SJSA1 (cell line): Measurements from ENCODE around the gene ZCCHC4. TPM values are rescaled to one million over a fixed set of nuclear protein-coding genes. Genes with fewer than 3 reads are reported as not detected.
"Not testable (repeated sequence)": the region's sequence is repeated elsewhere in the genome, so short reads cannot be mapped to it uniquely, and the experiment has no call there.

Experiments used
- DNase-seq, 2 experiments: peaks; one replicate each; pipeline ENCODE4 v3.0.0-alpha.2; 2015 to 2020; ENCODE audit warnings: low spot score in 2 of 2, low read depth in 1 of 2
- H3K27ac ChIP-seq: fragments of 250-450 bp; sonication (Bioruptor Pico); 2 replicates; pipeline ENCODE4 v1.5.1; 2020; ENCODE audit warnings: mild to moderate bottlenecking, moderate library complexity
- H3K27me3 ChIP-seq: fragments of 250-450 bp; sonication (Bioruptor Pico); replicated peaks from 2 replicates; pipeline ENCODE4 v1.5.1; 2020; ENCODE audit warnings: mild to moderate bottlenecking, moderate library complexity
- H3K36me3 ChIP-seq: fragments of 250-450 bp; sonication (Bioruptor Pico); 2 replicates; pipeline ENCODE4 v1.5.1; 2020; ENCODE audit warnings: mild to moderate bottlenecking
- H3K4me1 ChIP-seq: fragments of 250-450 bp; sonication (Bioruptor Pico); replicated peaks from 2 replicates; pipeline ENCODE4 v1.6.1; 2021; ENCODE audit warnings: mild to moderate bottlenecking
- H3K4me3 ChIP-seq: fragments of 250-450 bp; sonication (Bioruptor Pico); 2 replicates; pipeline ENCODE4 v1.5.1; 2020; ENCODE audit warnings: mild to moderate bottlenecking
- H3K9me3 ChIP-seq: fragments of 250-450 bp; sonication (Bioruptor Pico); replicated peaks from 2 replicates; pipeline ENCODE4 v1.5.1; 2020; ENCODE audit warnings: mild to moderate bottlenecking
- total RNA-seq: library from RNA; depleted of rRNA; stranded (reverse); fragments of >200 nt; shearing (Covaris generic); gene quantifications from 2 replicates; pipeline ENCODE4 v1.2.3, GENCODE V29; 2014

ZCCHC4 gene
- total RNA-seq, 1 experiment from 2014 or later = 11.2 TPM

DNA sequence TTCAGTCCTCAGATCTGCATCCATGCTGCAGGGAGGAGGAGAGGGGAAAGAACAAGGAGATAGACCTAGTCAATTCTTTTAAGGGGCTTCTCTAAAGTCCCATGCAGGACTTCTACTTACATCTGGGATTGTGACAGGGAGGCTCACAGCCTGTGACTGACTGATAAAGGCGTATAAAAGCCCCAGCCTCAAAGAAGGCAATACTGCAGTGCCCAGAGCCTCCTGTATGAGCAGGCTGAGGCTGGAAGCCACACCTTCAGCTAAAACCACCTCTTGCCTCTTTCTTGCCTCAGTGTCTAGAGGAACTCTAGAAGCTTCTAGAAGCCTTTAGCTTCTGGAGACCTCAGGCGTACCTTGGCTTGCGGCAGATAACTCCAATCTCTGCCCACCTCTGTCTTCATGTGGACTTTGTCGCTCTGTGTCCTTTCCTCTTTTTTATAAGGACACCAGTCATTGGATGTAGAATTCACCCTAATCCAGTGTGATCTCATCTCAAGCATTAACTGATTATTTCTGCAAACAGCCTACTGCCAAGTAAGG, 6.0 kb upstream of the ZCCHC4 start:
- no peaks in the 10 kb centered on the region for H3K27me3 ChIP-seq
- H3K36me3 ChIP-seq = no peaks in the 10 kb centered on the region
- no peaks in the 10 kb centered on the region for H3K4me1 ChIP-seq
- no peak overlapping the region for H3K4me3 ChIP-seq
- no peak overlapping the region for H3K27ac ChIP-seq
- DNase-seq = no peak
- no peaks in the 10 kb centered on the region for H3K9me3 ChIP-seq

GRCh38 chr4:25307596-25307995, 5.0 kb upstream of the ZCCHC4 start:
- no peaks in the 10 kb centered on the region for H3K9me3 ChIP-seq
- DNase-seq = no peak
- H3K4me3 ChIP-seq = no peak overlapping the region
- no peaks in the 10 kb centered on the region for H3K27me3 ChIP-seq
- no peaks in the 10 kb centered on the region for H3K4me1 ChIP-seq
- no peaks in the 10 kb centered on the region for H3K36me3 ChIP-seq
- H3K27ac ChIP-seq = no peak overlapping the region

DNA sequence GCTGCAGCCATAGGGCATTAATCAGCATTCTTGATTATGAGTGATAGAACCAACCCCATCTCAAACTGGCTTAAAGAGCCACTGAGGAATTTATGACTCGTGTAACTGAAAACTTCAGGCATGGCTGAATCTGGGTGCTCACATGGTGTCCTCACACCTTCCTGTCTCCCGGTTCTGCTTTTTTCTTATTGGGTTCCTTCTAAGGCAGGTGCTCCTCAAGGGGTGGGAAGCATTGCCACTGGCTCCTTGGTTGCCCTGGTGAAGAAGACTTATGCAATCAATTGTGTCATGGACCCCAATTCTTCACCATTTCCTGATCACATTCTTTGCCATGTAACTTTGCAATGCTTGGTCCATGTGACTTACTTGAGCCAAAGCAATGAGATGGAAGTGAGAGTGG, 4.3 kb upstream of the ZCCHC4 start:
- H3K4me3 ChIP-seq = no peak overlapping the region
- H3K4me1 ChIP-seq = no peaks in the 10 kb centered on the region
- H3K9me3 ChIP-seq = no peaks in the 10 kb centered on the region
- H3K36me3 ChIP-seq = no peaks in the 10 kb centered on the region
- H3K27ac ChIP-seq = no peak overlapping the region
- H3K27me3 ChIP-seq = no peaks in the 10 kb centered on the region
- DNase-seq = no peak

- Histone ChIP-seq H3K9me3 (no peaks in the 10 kb centered on the region), H3K27me3 (no peaks in the 10 kb centered on the region), H3K36me3 (no peaks in the 10 kb centered on the region), H3K4me3 (no peak overlapping the region), H3K27ac (no peak overlapping the region), H3K4me1 (no peaks in the 10 kb centered on the region)
- no peak for DNase-seq
Observed at GRCh38 chr4:25308761-25309160, 3.8 kb upstream of the ZCCHC4 start.

GRCh38 chr4:25310066-25310802, 2.3 kb upstream of the ZCCHC4 start:
- H3K4me1 ChIP-seq = no peaks in the 10 kb centered on the region
- no peak overlapping the region for H3K27ac ChIP-seq
- no peaks in the 10 kb centered on the region for H3K36me3 ChIP-seq
- H3K4me3 ChIP-seq = no peak overlapping the region
- no peaks in the 10 kb centered on the region for H3K27me3 ChIP-seq
- DNase-seq = no peak
- H3K9me3 ChIP-seq = no peaks in the 10 kb centered on the region

DNA sequence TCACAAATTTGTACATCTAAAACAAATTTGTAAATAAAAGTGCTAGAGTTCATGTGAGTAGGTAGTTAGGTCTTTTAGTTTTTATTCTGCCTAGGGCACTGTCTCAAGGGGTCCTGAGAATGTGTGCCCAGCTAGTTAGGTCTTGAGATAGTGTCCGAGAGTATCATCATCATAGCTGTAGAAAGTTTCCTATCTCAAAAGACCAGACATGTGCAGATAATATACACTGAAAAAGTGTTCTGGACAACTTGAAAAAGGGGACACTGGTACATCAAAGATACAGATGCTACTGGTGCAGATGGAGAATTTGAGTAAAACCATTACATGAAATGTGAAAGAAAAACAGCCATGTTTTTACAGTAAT, 1.8 kb upstream of the ZCCHC4 start:
- no peak for DNase-seq
- Histone ChIP-seq H3K4me3 (no peak overlapping the region), H3K27me3 (no peaks in the 10 kb centered on the region)

DNA sequence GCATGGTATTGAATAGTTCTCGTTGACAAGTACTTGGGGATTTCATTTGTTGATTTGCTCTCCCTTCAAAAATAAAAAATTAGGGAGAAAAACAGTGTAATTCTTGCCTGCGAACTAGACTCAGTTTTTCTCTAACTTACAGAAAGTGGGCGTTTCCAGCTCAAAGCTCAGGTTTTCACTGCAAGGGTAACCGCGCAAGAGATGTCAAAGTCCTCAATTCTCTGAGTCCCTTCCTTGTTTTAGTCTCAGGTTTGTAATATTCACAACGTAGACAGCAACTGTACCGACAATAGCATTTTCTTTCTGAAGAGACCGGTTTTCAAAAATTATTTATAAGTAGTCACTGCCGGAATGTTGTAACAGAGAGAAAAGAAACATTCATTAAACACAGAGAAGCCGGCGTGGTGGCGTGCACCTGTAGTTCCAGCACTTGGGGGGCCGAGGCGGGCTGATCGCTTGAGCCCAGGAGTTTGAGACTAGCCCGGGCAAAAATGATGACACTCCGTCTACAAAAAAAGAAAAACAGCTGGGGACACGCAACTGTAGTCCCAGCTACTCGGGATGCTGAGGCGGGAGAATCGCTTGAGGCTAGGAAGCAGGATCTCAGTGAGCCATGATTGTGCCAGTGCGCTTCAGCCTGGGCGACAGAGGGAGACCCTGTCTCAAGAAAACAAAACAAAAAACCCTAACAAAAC, 774 bp downstream of the ZCCHC4 start:
- H3K27ac ChIP-seq = no peak overlapping the region
- DNase-seq = no peak
- H3K36me3 ChIP-seq = peaks cover 3% of the 10 kb centered on the region; the same call in 1 of the 2 replicates
- no peaks in the 10 kb centered on the region for H3K9me3 ChIP-seq
- H3K4me1 ChIP-seq = no peaks in the 10 kb centered on the region
- H3K4me3 ChIP-seq = peak overlapping the region; percentile 51
- no peaks in the 10 kb centered on the region for H3K27me3 ChIP-seq

More for the DNA sequence above, 1.8 kb upstream of the ZCCHC4 start:
- H3K4me1 ChIP-seq = no peaks in the 10 kb centered on the region
- H3K9me3 ChIP-seq = no peaks in the 10 kb centered on the region
- no peak overlapping the region for H3K27ac ChIP-seq
- H3K36me3 ChIP-seq = no peaks in the 10 kb centered on the region

DNA sequence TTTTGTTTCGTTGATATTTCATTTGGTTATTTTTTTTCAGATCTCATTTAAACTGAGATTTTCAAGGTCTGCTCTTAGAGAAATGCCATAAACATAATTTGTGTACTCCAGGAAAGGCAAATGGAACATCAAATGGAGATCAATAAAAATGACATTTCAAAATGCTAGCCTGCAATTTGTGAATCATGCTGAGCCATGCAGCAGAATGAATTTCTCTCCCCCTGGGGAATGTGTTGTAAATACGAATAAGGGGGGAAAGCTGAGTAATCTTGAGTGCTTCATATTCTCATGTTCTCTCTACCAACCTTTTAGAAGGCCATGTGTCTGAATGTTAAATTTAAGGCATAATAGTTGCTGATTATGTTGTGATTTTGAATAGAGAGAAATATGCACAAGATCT, 7.8 kb downstream of the ZCCHC4 start:
- Histone ChIP-seq H3K27me3 (no peaks in the 10 kb centered on the region), H3K27ac (no peak overlapping the region), H3K4me1 (no peaks in the 10 kb centered on the region), H3K36me3 (peaks cover 3% of the 10 kb centered on the region; the same call in 1 of the 2 replicates), H3K9me3 (no peaks in the 10 kb centered on the region), H3K4me3 (no peak overlapping the region)
- DNase-seq = no peak

DNA sequence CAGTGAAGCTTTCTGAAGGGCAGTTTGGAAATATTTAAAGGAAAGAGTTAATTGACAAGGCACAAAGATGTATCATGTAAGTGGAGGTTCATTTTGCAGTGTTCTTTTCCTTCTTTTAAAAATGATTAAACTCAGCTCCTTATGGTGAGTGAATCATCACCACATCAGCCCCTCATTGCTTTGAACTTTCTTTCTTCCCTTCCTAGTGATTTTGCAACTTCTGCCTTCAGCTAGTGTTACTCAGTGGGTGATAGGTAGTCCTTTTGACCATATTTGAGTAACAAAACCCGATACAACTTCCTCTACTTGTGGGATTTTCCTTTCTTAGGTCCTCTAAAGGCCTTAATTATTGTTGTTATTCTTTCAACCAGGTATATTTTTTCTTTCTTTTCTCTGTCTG, 8.2 kb downstream of the ZCCHC4 start:
- DNase-seq = no peak
- H3K27ac ChIP-seq = no peak overlapping the region
- no peaks in the 10 kb centered on the region for H3K27me3 ChIP-seq
- H3K9me3 ChIP-seq = no peaks in the 10 kb centered on the region
- no peaks in the 10 kb centered on the region for H3K4me1 ChIP-seq
- H3K36me3 ChIP-seq = peaks cover 3% of the 10 kb centered on the region; the same call in 1 of the 2 replicates
- no peak overlapping the region for H3K4me3 ChIP-seq

- Histone ChIP-seq H3K4me1 (no peaks in the 10 kb centered on the region), H3K4me3 (no peak overlapping the region), H3K27me3 (no peaks in the 10 kb centered on the region), H3K36me3 (no peaks in the 10 kb centered on the region), H3K27ac (no peak overlapping the region), H3K9me3 (no peaks in the 10 kb centered on the region)
- DNase-seq = no peak
Observed at GRCh38 chr4:25321703-25322102, 9.1 kb downstream of the ZCCHC4 start.

GRCh38 chr4:25328463-25328862, 15.9 kb downstream of the ZCCHC4 start:
- not testable (repeated sequence) for H3K27ac ChIP-seq, H3K9me3 ChIP-seq, H3K4me1 ChIP-seq, H3K4me3 ChIP-seq, DNase-seq, H3K27me3 ChIP-seq, H3K36me3 ChIP-seq

DNA sequence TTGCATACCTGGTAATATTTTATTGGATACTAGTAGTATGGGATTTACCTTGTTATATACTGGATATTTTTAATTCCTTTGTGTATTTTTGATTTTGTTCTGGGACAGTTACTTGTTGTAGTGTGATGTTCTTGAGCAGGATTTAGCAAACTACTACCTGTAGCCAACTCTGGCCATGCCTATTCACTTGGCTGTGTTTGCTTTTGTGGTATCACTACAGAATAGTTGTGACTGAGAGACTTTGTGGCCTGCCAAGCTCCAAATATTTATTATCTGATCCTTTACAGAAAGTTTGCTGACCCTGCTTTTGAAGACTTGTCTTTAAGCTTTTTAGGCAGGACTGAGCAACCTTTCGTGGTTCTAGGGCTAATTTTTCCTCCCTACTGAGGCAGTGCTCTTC, 17.8 kb downstream of the ZCCHC4 start:
- H3K9me3 ChIP-seq = no peaks in the 10 kb centered on the region

GRCh38 chr4:25330905-25331808, 18.6 kb downstream of the ZCCHC4 start:
- H3K4me1 ChIP-seq = no peaks in the 10 kb centered on the region
- no peaks in the 10 kb centered on the region for H3K27me3 ChIP-seq
- H3K9me3 ChIP-seq = no peaks in the 10 kb centered on the region
- no peak for DNase-seq
- H3K4me3 ChIP-seq = no peak overlapping the region
- no peaks in the 10 kb centered on the region for H3K36me3 ChIP-seq
- H3K27ac ChIP-seq = no peak overlapping the region

More for the DNA sequence above, 17.8 kb downstream of the ZCCHC4 start:
- no peaks in the 10 kb centered on the region for H3K27me3 ChIP-seq
- no peak for DNase-seq
- no peaks in the 10 kb centered on the region for H3K4me1 ChIP-seq
- H3K27ac ChIP-seq = no peak overlapping the region
- no peak overlapping the region for H3K4me3 ChIP-seq
- H3K36me3 ChIP-seq = no peaks in the 10 kb centered on the region
